Mammary microvascular endothelial cell (primary cell): ENCODE measurements around the gene DCUN1D4. TPM values are rescaled to one million over a fixed set of nuclear protein-coding genes. Genes with fewer than 3 reads are reported as not detected.

Experiments used
- total RNA-seq: library from RNA; depleted of rRNA; stranded (reverse); fragments of >200 nt; gene quantifications from 2 replicates; pipeline ENCODE4 v1.2.3, GENCODE V29; 2015

The DCUN1D4 gene
- total RNA-seq = 7.0 and 13.9 TPM in 2 replicates

DNA sequence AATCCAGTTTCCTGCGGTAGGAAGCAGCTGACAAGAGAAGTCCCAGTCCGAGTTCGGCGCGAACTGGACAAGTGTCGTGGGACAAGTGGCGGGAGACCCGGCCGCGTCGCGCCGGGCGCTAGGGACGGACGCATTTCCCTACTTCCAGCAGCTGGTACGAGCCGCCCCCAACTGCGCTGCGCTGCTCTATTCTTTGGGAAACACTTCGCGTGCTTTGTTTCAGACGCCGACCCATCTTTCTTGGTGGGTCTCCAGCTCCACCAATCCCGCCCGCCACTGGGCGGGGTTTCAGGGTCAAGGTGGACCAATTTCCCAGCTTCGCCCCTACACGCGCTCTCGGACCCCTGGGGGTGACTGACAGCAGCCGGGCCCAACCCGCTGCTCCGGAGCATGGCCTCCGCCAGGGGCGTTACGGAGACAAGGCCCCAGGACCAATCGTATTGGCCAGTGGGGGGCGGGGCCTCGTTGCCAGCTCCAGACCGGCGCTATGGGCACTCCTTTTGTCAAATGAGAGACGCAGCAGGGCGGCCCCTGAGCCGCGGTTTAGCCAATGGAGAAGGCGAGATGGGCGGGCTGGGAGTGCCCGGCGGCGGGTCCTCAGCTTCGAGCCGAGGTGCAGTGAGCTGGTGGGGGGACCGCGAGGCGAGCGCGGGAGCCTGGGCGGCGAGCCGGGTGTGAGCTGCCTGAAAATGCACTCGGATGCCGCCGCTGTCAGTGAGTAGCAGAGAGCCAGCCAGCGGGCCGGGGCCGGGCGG lies at the start of gene DCUN1D4:
Gene DCUN1D4 (plus strand): TSS at position 600 of the 755 bp plus-strand sequence. CDS start 90 bp downstream, at position 690.

Other genes starting within 250 kb of the DCUN1D4 start
- gene LRRC66, start 177.2 kb downstream of the DCUN1D4 start, total RNA-seq = under 0.01 and 0.10 TPM in 2 replicates
- 18.1 and 18.7 TPM in 2 replicates for gene SGCB, start 195.1 kb downstream of the DCUN1D4 start, total RNA-seq
- 6.8 and 11.3 TPM in 2 replicates for gene SPATA18, start 208.2 kb downstream of the DCUN1D4 start, total RNA-seq